Activated T-cell treated with anti-CD3 and anti-CD28 coated beads, Interleukin-2, amount 50 U/mL, for 72 hours (primary cell): ENCODE data around the gene SARDH. TPM values are rescaled to one million over a fixed set of nuclear protein-coding genes. Genes with fewer than 3 reads are reported as not detected.
A peak's percentile ranks its signal among the peaks of the same experiment; 100 is the strongest.

ENCODE experiments used
- ATAC-seq, 2 donors: fragments of 150-1000 bp; cut with Tn5 transposase; replicated peaks in 1 of 2; 2 replicates each; pipeline ENCODE4 v1.10.0; 2021; ENCODE audit warnings: moderate library complexity in 2 of 2, mild to moderate bottlenecking in 1 of 2
- DNase-seq, 2 donors: peaks; one replicate each; pipeline ENCODE4 v3.0.0; 2021 to 2022; ENCODE audit warnings: mixed read lengths in 1 of 2
- H3K27ac Mint-ChIP-seq: one replicate; pipeline ENCODE4 v1.8.0; 2022; ENCODE audit warnings: mild to moderate bottlenecking, moderate library complexity, mixed read lengths
- H3K27me3 Mint-ChIP-seq: one replicate; pipeline ENCODE4 v1.8.0; 2022; ENCODE audit warnings: low read depth, mixed read lengths
- H3K36me3 Mint-ChIP-seq, 2 donors: one replicate each; pipeline ENCODE4 v1.8.0; 2022; ENCODE audit warnings: mixed read lengths in 2 of 2, mild to moderate bottlenecking in 1 of 2; ENCODE audit not compliant: insufficient read depth in 2 of 2
- H3K4me1 Mint-ChIP-seq: one replicate; pipeline ENCODE4 v1.8.0; 2022; ENCODE audit warnings: low read depth, mixed read lengths
- H3K4me3 Mint-ChIP-seq, 2 donors: one replicate each; pipeline ENCODE4 v1.8.0; 2022; ENCODE audit warnings: mild to moderate bottlenecking in 2 of 2, mixed read lengths in 2 of 2, moderate library complexity in 2 of 2
- H3K9me3 Mint-ChIP-seq, 2 donors: one replicate each; pipeline ENCODE4 v1.8.0; 2022; ENCODE audit warnings: mixed read lengths in 2 of 2
- total RNA-seq, 2 donors: library from RNA; stranded (reverse); gene quantifications; one replicate each; pipeline ENCODE4 v1.2.3, GENCODE V29; 2022

Gene SARDH
- total RNA-seq, 2 donors from 2014 or later: 1.6 to 4.7 TPM

- DNase-seq (no peak), ATAC-seq (no peak)
- Mint-ChIP-seq H3K9me3 (no peaks in the 10 kb centered on the region), H3K4me1 (peaks cover 34% of the 10 kb centered on the region), H3K27ac (no peak overlapping the region), H3K27me3 (no peaks in the 10 kb centered on the region), H3K36me3 (no peaks in the 10 kb centered on the region), H3K4me3 (no peak overlapping the region)
Measured at GRCh38 chr9:133687856-133688761, 50.0 kb downstream of the SARDH start.

GRCh38 chr9:133686642-133687575, 51.2 kb downstream of the SARDH start:
- DNase-seq (no peak), ATAC-seq (no peak)
- Mint-ChIP-seq H3K27ac (no peak overlapping the region), H3K9me3 (no peaks in the 10 kb centered on the region), H3K4me1 (peaks cover 28% of the 10 kb centered on the region), H3K36me3 (no peaks in the 10 kb centered on the region), H3K4me3 (no peak overlapping the region), H3K27me3 (no peaks in the 10 kb centered on the region)

- Mint-ChIP-seq H3K4me1 (peaks cover 21% of the 10 kb centered on the region), H3K27me3 (no peaks in the 10 kb centered on the region), H3K4me3 (no peak overlapping the region), H3K36me3 (no peaks in the 10 kb centered on the region), H3K27ac (no peak overlapping the region), H3K9me3 (no peaks in the 10 kb centered on the region)
- no peak for DNase-seq
- ATAC-seq: no peak
Measured at GRCh38 chr9:133685653-133686609, 52.2 kb downstream of the SARDH start.

GRCh38 chr9:133684936-133685361, 53.2 kb downstream of the SARDH start:
- peaks cover 21% of the 10 kb centered on the region for H3K4me1 Mint-ChIP-seq
- no peak overlapping the region for H3K4me3 Mint-ChIP-seq
- DNase-seq: no peak
- no peak overlapping the region for H3K27ac Mint-ChIP-seq
- no peak for ATAC-seq
- no peaks in the 10 kb centered on the region for H3K36me3 Mint-ChIP-seq
- no peaks in the 10 kb centered on the region for H3K9me3 Mint-ChIP-seq
- no peaks in the 10 kb centered on the region for H3K27me3 Mint-ChIP-seq

- peak in 1 of 2 donors; percentile 15 for DNase-seq
- no peaks in the 10 kb centered on the region for H3K36me3 Mint-ChIP-seq
- peak overlapping the region; percentile 80 to 87 for H3K4me3 Mint-ChIP-seq
- H3K9me3 Mint-ChIP-seq: no peaks in the 10 kb centered on the region
- H3K27ac Mint-ChIP-seq: peak overlapping the region; percentile 65
- peak; percentile 14 to 26 for ATAC-seq
- no peaks in the 10 kb centered on the region for H3K27me3 Mint-ChIP-seq
- H3K4me1 Mint-ChIP-seq: peaks cover 21% of the 10 kb centered on the region
Measured at GRCh38 chr9:133684121-133684935, 53.8 kb downstream of the SARDH start.

GRCh38 chr9:133683586-133684120, 54.5 kb downstream of the SARDH start:
- Mint-ChIP-seq H3K9me3 (no peaks in the 10 kb centered on the region), H3K4me1 (peaks cover 25% of the 10 kb centered on the region), H3K27me3 (no peaks in the 10 kb centered on the region), H3K36me3 (no peaks in the 10 kb centered on the region), H3K27ac (peak overlapping the region; percentile 83), H3K4me3 (peak overlapping the region; percentile 80 to 87)
- DNase-seq: peak; percentile 64 to 74
- ATAC-seq: peak; percentile 88 to 93

GRCh38 chr9:133682818-133683585, 55.1 kb downstream of the SARDH start:
- H3K9me3 Mint-ChIP-seq: no peaks in the 10 kb centered on the region
- peak overlapping the region; percentile 80 to 87 for H3K4me3 Mint-ChIP-seq
- no peaks in the 10 kb centered on the region for H3K36me3 Mint-ChIP-seq
- no peak overlapping the region for H3K27ac Mint-ChIP-seq
- no peaks in the 10 kb centered on the region for H3K27me3 Mint-ChIP-seq
- ATAC-seq (peak in 1 of 2 donors; percentile 6), DNase-seq (no peak)
- H3K4me1 Mint-ChIP-seq: peaks cover 30% of the 10 kb centered on the region

GRCh38 chr9:133681658-133682306, 56.4 kb downstream of the SARDH start:
- H3K27ac Mint-ChIP-seq: peak overlapping the region; percentile 30

GRCh38 chr9:133680976-133681657, 57.0 kb downstream of the SARDH start:
- peaks cover 45% of the 10 kb centered on the region for H3K4me1 Mint-ChIP-seq
- no peaks in the 10 kb centered on the region for H3K36me3 Mint-ChIP-seq
- no peak overlapping the region for H3K27ac Mint-ChIP-seq
- H3K27me3 Mint-ChIP-seq: no peaks in the 10 kb centered on the region
- DNase-seq: no peak
- H3K9me3 Mint-ChIP-seq: no peaks in the 10 kb centered on the region
- no peak overlapping the region for H3K4me3 Mint-ChIP-seq
- no peak for ATAC-seq

More at GRCh38 chr9:133681658-133682306, 56.4 kb downstream of the SARDH start:
- Mint-ChIP-seq H3K9me3 (no peaks in the 10 kb centered on the region), H3K27me3 (no peaks in the 10 kb centered on the region), H3K4me3 (no peak overlapping the region), H3K4me1 (peaks cover 39% of the 10 kb centered on the region), H3K36me3 (no peaks in the 10 kb centered on the region)
- no peak for DNase-seq
- ATAC-seq: no peak

- Mint-ChIP-seq H3K4me1 (peaks cover 53% of the 10 kb centered on the region), H3K4me3 (no peak overlapping the region), H3K36me3 (no peaks in the 10 kb centered on the region), H3K9me3 (no peaks in the 10 kb centered on the region), H3K27ac (no peak overlapping the region), H3K27me3 (no peaks in the 10 kb centered on the region)
- no peak for DNase-seq
- ATAC-seq: no peak
Measured at GRCh38 chr9:133680250-133680975, 57.7 kb downstream of the SARDH start.
